Measurements from ENCODE around the gene BANF2. TPM values are rescaled to one million over a fixed set of nuclear protein-coding genes. Genes with fewer than 3 reads are reported as not detected.
A peak's percentile ranks its signal among the peaks of the same experiment; 100 is the strongest.

Gene BANF2
- total and polyA plus RNA-seq, 2 of the 8 experiments (the other 6 are each of a cell fraction or from before 2014, with no cell fraction given): not detected

DNA sequence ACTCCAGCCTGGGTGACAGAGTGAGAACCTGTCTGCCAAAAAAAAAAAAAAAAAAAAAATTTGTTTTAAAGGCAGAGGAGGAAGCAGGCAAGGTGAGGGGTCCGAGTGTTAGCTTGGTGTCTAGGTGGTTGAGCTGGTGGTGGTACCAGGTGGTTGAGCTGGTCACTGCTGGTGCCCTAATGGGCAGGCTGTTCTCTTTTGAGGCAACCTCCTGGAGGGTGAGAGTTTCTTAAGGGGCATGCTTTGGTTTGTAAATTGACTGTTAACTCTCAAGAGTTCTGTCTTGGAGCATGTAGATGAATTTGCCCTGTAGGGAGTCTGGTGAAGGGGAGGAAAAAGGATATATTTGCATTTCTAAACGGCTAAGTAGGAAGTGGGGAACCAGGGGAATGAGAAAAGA is 52.7 kb downstream of the BANF2 start:
- Histone ChIP-seq H3K4me1 (replicated peaks in 1 of 4; ENCODE audit: control insufficient read depth in 3 of 4, insufficient read depth in 4 of 4, low read length in 3 of 4) (peaks cover 4 to 13% (median 10%) of the 10 kb centered on the region in 4 experiments), H4K20me1 (replicated peaks in 1 of 2; ENCODE audit: control insufficient read depth in 1 of 2, insufficient read depth in 2 of 2, low read length in 2 of 2) (no peaks in the 10 kb centered on the region), H4K5ac (ENCODE audit: insufficient read length, low read depth, low read length) (no peak overlapping the region), H2BK12ac (ENCODE audit: low read depth, low read length) (0 out of 2 replicates have a peak overlapping the region, but pooled peaks have one; percentile 71), H3K36me3 (ENCODE audit: control insufficient read depth in 2 of 4, insufficient read depth in 4 of 4, low read length in 3 of 4) (no peaks in the 10 kb centered on the region), H4K8ac (ENCODE audit: extremely low read depth, insufficient read depth, low read length) (no peak overlapping the region), H2BK15ac (ENCODE audit: low read length) (no peak overlapping the region), H3K27ac (ENCODE audit: low read depth, low read length) (no peak overlapping the region), H3K9me3 (ENCODE audit: insufficient read depth in 2 of 2, low read depth in 1 of 2, low read length in 1 of 2) (no peaks in the 10 kb centered on the region; a peak in 1 of 4 replicates), H2AFZ (ENCODE audit: low read length) (no peak overlapping the region), H3K9ac (replicated peaks in 1 of 4; ENCODE audit: extremely low read depth in 1 of 4, low read depth in 3 of 4, low read length in 3 of 4) (no peak overlapping the region), H3K14ac (ENCODE audit: insufficient read length) (no peak overlapping the region), H3K56ac (replicated peaks; ENCODE audit: insufficient read length, low read depth, low read length) (no peak overlapping the region), H3K18ac (ENCODE audit: extremely low read depth, low read length) (no peak overlapping the region; the same call in 1 of the 2 replicates), H3K23me2 (ENCODE audit: low read depth, low read length) (no peaks in the 10 kb centered on the region), H2BK20ac (ENCODE audit: low read length) (no peak overlapping the region), H3K4me3 (ENCODE audit: extremely low read depth in 1 of 4, insufficient read depth in 2 of 4, low read depth in 3 of 4, low read length in 4 of 4) (no peak overlapping the region; a peak in 1 of 8 replicates), H3K23ac (ENCODE audit: insufficient read length) (no peak overlapping the region), H3K79me1 (ENCODE audit: low read depth, low read length) (no peaks in the 10 kb centered on the region), H3K27me3 (replicated peaks in 1 of 4; ENCODE audit: control insufficient read depth in 3 of 4, extremely low read depth in 1 of 4, insufficient read depth in 3 of 4, low read length in 3 of 4) (peaks cover 0 to 2% (median 0%) of the 10 kb centered on the region in 4 experiments; a peak in 2 of 7 replicates), H2AK5ac (ENCODE audit: low read depth, low read length) (no peak overlapping the region), H3K79me2 (ENCODE audit: control insufficient read depth in 1 of 2, insufficient read depth in 2 of 2, low read length in 2 of 2) (no peaks in the 10 kb centered on the region), H3K4ac (replicated peaks; ENCODE audit: insufficient read length, low read depth, low read length) (no peak overlapping the region), H4K91ac (replicated peaks; ENCODE audit: insufficient read length, low read length) (no peak overlapping the region), H3K4me2 (ENCODE audit: insufficient read depth in 1 of 2, low read depth in 2 of 2, low read length in 2 of 2) (peak overlapping the region; percentile 40 to 57; a peak in 3 of 4 replicates), H2BK5ac (ENCODE audit: low read depth, low read length) (0 out of 2 replicates have a peak overlapping the region, but pooled peaks have one; percentile 37), H2BK120ac (replicated peaks; ENCODE audit: low read depth, low read length) (no peak overlapping the region)
- no peak for DNase-seq (ENCODE audit: low read depth in 1 of 2, low spot score in 2 of 2)
- ChIA-PET POLR2A (ENCODE audit: partially characterized antibody) (interaction anchor here (0.7 to 1.4 kb wide), 3 partner anchors 103 to 385 kb away, joined by 3 read pairs; partner anchors contain the start of genes BFSP1, KAT14 and PET117), CTCF (ENCODE audit: partially characterized antibody) (interaction anchor here (0.7 to 1.4 kb wide), 3 partner anchors 41 to 127 kb away, joined by 3 to 4 read pairs (median 3); no protein-coding TSS in a partner anchor)
- FAIRE-seq: peak; percentile 63
- TF ChIP-seq BCL11A (IDR thresholded peaks at IDR 0.05; ENCODE audit: low read depth in 2 of 2, low read length in 2 of 2) (no peak), TCF12 (IDR thresholded peaks at IDR 0.05; ENCODE audit: low read depth, low read length) (peak; percentile 56; the same call in 1 of the 2 replicates), RNF2 (IDR thresholded peaks at IDR 0.05; ENCODE audit: borderline replicate concordance, low read depth, low read length, missing control alignments, poor library complexity, severe bottlenecking) (no peak)
- TF ChIP-seq, protein P1, sequence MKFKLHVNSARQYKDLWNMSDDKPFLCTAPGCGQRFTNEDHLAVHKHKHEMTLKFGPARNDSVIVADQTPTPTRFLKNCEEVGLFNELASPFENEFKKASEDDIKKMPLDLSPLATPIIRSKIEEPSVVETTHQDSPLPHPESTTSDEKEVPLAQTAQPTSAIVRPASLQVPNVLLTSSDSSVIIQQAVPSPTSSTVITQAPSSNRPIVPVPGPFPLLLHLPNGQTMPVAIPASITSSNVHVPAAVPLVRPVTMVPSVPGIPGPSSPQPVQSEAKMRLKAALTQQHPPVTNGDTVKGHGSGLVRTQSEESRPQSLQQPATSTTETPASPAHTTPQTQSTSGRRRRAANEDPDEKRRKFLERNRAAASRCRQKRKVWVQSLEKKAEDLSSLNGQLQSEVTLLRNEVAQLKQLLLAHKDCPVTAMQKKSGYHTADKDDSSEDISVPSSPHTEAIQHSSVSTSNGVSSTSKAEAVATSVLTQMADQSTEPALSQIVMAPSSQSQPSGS (IDR thresholded peaks at IDR 0.05; ENCODE audit: low read length): no peak
- 0% methylated on average over 2 of the region's 2 CpGs; no CpG with 5 or more reads in 1 of the 2 experiments for WGBS, 2 experiments (ENCODE audit: extremely low coverage in 1 of 2, insufficient coverage in 1 of 2, insufficient read length in 1 of 2, insufficient replicate concordance in 2 of 2, low coverage in 1 of 2, low lambda C conversion rate in 2 of 2, missing lambda C conversion rate in 1 of 2)
